ENCODE results near the gene DENND10. TPM values are rescaled to one million over a fixed set of nuclear protein-coding genes. Genes with fewer than 3 reads are reported as not detected.
A peak's percentile ranks its signal among the peaks of the same experiment; 100 is the strongest.

DENND10 gene, protein sequence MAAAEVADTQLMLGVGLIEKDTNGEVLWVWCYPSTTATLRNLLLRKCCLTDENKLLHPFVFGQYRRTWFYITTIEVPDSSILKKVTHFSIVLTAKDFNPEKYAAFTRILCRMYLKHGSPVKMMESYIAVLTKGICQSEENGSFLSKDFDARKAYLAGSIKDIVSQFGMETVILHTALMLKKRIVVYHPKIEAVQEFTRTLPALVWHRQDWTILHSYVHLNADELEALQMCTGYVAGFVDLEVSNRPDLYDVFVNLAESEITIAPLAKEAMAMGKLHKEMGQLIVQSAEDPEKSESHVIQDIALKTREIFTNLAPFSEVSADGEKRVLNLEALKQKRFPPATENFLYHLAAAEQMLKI
- total RNA-seq (94.7 and 106 TPM in 2 replicates), polyA plus RNA-seq (64.4 and 75.3 TPM in 2 replicates)

DNA sequence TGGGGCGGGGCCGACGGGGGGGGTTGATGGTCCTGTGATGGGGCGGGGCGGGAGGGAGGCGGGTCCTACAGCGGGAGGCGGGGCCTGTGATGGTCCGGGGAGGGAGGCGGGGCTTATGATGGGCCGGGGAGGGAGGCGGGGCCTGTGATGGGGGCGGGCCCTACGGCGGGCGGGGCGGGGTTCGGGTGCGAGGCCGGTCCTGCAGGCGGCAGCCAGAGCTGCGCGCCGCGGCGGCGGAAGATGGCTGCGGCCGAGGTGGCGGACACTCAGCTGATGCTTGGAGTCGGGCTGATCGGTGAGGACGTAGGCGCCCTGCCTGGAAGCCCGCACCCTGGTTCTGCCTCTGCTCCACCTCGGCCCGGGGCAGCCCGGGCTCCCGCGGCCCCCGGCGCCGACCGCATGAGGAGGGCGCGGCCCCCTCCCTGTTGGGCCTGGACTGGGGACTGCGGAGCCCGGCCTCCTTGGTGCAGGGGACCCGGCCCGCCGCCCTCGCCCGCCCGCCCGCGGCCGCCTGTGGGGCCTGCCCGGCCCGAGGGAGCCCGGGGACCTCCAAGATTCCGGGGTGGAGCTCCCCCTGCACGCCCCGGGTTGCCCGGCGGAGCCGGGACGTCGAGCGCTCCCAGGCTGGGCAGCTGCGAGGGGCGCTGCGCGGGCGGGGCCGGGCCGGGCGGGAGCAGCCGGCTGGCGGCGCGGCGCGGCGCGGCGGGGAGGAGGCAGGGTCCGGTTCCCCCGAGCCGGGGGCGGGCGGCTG is at the start of gene DENND10:
DENND10 (plus strand) TSS at position 211 of the 751 bp plus-strand sequence; CDS start at position 241, 30 bp downstream.
- 2% methylated on average over 17 of the region's 91 CpGs for WGBS (ENCODE audit: low lambda C conversion rate, missing lambda C conversion rate)
- no peaks in the 10 kb centered on the region for H3K36me3 ChIP-seq (replicated peaks; ENCODE audit: insufficient read depth, low read depth)
- H3K79me2 ChIP-seq, result peaks cover 27% of the 10 kb centered on the region
- peak within 1 kb of the TSS; percentile 94 for H3K4me2 ChIP-seq
- no peaks in the 10 kb centered on the region for H3K9me2 ChIP-seq (replicated peaks; ENCODE audit: insufficient read depth)
- peaks cover 18% of the 10 kb centered on the region for H3K4me1 ChIP-seq (ENCODE audit: insufficient read depth)
- no peaks in the 10 kb centered on the region for H3K9me3 ChIP-seq (ENCODE audit: low read depth)
- no peak for TF ChIP-seq EZH2 (IDR thresholded peaks at IDR 0.05; ENCODE audit: borderline replicate concordance)
- TF ChIP-seq, protein P1, sequence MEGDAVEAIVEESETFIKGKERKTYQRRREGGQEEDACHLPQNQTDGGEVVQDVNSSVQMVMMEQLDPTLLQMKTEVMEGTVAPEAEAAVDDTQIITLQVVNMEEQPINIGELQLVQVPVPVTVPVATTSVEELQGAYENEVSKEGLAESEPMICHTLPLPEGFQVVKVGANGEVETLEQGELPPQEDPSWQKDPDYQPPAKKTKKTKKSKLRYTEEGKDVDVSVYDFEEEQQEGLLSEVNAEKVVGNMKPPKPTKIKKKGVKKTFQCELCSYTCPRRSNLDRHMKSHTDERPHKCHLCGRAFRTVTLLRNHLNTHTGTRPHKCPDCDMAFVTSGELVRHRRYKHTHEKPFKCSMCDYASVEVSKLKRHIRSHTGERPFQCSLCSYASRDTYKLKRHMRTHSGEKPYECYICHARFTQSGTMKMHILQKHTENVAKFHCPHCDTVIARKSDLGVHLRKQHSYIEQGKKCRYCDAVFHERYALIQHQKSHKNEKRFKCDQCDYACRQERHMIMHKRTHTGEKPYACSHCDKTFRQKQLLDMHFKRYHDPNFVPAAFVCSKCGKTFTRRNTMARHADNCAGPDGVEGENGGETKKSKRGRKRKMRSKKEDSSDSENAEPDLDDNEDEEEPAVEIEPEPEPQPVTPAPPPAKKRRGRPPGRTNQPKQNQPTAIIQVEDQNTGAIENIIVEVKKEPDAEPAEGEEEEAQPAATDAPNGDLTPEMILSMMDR (IDR thresholded peaks at IDR 0.05; ENCODE audit: poor library complexity), result no peak
- no peak for TF ChIP-seq EZH2phosphoT487 (IDR thresholded peaks at IDR 0.05; ENCODE audit: low read depth, severe bottlenecking, unreplicated experiment)
- peak within 1 kb of the TSS; percentile 88 for H2AFZ ChIP-seq
- peak within 1 kb of the TSS; percentile 68 for H3K27ac ChIP-seq
- DNase-seq (ENCODE audit: low spot score), result peak; percentile 95
- H3K27me3 ChIP-seq, result no peaks in the 10 kb centered on the region
- peak within 1 kb of the TSS; percentile 95 for H3K4me3 ChIP-seq
- H4K20me1 ChIP-seq (ENCODE audit: insufficient read depth, poor library complexity, severe bottlenecking), result no peaks in the 10 kb centered on the region

DNA sequence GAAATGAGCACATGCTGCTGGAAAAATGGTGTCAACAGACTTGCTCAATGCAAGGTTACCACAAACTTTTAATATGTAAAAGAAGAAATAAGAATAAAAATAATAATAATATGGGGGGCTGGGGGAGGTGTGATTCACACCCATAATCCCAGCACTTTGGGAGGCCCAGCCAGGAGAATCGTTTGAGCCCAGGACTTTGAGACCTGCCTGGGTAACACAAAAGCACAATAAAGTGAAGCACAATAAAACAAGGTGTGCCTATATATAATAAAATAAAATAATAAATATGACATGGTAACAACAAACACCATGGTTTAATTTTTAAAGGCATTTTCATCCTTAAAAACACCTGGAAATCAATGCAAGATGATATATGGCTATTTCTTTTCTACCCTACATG is 48.4 kb upstream of the DENND10 start:
- Histone ChIP-seq H3K27me3 (no peaks in the 10 kb centered on the region), H3K9me2 (replicated peaks; ENCODE audit: insufficient read depth) (no peaks in the 10 kb centered on the region), H3K27ac (no peak overlapping the region), H2AFZ (no peak overlapping the region), H3K4me3 (no peak overlapping the region), H3K36me3 (replicated peaks; ENCODE audit: insufficient read depth, low read depth) (peaks cover 17% of the 10 kb centered on the region), H3K4me2 (no peak overlapping the region), H4K20me1 (ENCODE audit: insufficient read depth, poor library complexity, severe bottlenecking) (peaks cover 16% of the 10 kb centered on the region), H3K79me2 (peaks cover 85% of the 10 kb centered on the region), H3K9me3 (ENCODE audit: low read depth) (no peaks in the 10 kb centered on the region), H3K4me1 (ENCODE audit: insufficient read depth) (no peaks in the 10 kb centered on the region)
- TF ChIP-seq, protein P1 (IDR thresholded peaks at IDR 0.05; ENCODE audit: poor library complexity), result no peak
- TF ChIP-seq EZH2 (IDR thresholded peaks at IDR 0.05; ENCODE audit: borderline replicate concordance) (no peak), EZH2phosphoT487 (IDR thresholded peaks at IDR 0.05; ENCODE audit: low read depth, severe bottlenecking, unreplicated experiment) (no peak)
- DNase-seq (ENCODE audit: low spot score), result no peak
- 73% methylated on average over 1 of the region's 1 CpG for WGBS (ENCODE audit: low lambda C conversion rate, missing lambda C conversion rate)

DNA sequence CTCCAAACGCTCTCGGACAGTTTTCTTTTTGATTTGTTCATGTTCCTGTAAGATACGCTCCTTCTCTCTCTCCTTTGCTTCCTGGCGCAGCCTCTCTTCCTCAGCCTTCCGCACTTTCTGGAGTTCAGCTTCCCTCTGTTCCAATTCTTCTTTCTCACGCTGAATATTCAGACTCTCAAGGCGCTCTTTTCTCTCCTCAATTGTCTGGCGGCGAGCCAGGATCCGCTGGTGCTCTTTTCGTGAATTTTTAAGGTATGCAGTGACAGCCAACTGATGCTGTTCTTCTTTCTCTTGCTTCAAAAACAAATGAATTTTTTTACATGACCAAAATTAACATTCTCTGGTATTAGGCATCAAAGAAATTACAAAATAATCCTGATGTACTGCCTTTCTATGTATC is 45.9 kb upstream of the DENND10 start:
- peaks cover 16% of the 10 kb centered on the region for H3K36me3 ChIP-seq (replicated peaks; ENCODE audit: insufficient read depth, low read depth)
- TF ChIP-seq EZH2phosphoT487 (IDR thresholded peaks at IDR 0.05; ENCODE audit: low read depth, severe bottlenecking, unreplicated experiment) (no peak), EZH2 (IDR thresholded peaks at IDR 0.05; ENCODE audit: borderline replicate concordance) (no peak)
- TF ChIP-seq, protein P1 (IDR thresholded peaks at IDR 0.05; ENCODE audit: poor library complexity), result no peak
- H3K4me1 ChIP-seq (ENCODE audit: insufficient read depth), result no peaks in the 10 kb centered on the region
- no peak overlapping the region for H3K4me3 ChIP-seq
- no peaks in the 10 kb centered on the region for H3K9me2 ChIP-seq (replicated peaks; ENCODE audit: insufficient read depth)
- H3K27me3 ChIP-seq, result no peaks in the 10 kb centered on the region
- 98% methylated on average over 11 of the region's 11 CpGs for WGBS (ENCODE audit: low lambda C conversion rate, missing lambda C conversion rate)
- DNase-seq (ENCODE audit: low spot score), result no peak
- peaks cover 86% of the 10 kb centered on the region for H3K79me2 ChIP-seq
- no peak overlapping the region for H2AFZ ChIP-seq
- no peak overlapping the region for H3K27ac ChIP-seq
- H4K20me1 ChIP-seq (ENCODE audit: insufficient read depth, poor library complexity, severe bottlenecking), result peaks cover 26% of the 10 kb centered on the region
- no peak overlapping the region for H3K4me2 ChIP-seq
- no peaks in the 10 kb centered on the region for H3K9me3 ChIP-seq (ENCODE audit: low read depth)

Measured in hepatocyte (in vitro differentiated cells).